Medulla oblongata (tissue), 1 donor: ENCODE measurements around the gene FAU.
"Not testable (repeated sequence)": the region's sequence is repeated elsewhere in the genome, so short reads cannot be mapped to it uniquely, and the experiment has no call there.

Experiments
- DNase-seq: peaks from one replicate; pipeline ENCODE4 v3.0.0-alpha.2; 2015; ENCODE audit errors: extremely low spot score

The FAU gene

DNA sequence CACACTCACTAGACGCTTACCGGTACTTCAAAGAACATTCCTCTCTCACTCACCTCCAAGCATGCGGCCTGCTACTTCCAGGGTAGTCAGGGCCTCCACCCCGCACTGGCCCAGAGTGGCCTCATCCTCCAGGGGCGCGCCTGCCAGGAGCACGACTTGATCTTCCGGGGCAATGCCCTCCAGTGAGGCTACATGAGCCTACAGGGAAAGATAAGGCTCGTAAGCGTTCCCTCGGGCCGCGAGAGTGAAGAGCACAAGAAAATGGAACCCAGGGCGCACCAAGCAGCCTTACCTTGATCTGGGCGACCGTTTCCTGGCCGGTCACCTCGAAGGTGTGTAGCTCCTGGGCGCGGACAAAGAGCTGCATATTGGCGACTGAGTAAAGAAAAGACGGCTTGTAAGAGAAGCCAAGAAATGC is 478 bp downstream of the FAU start:
- no peak for DNase-seq

DNA sequence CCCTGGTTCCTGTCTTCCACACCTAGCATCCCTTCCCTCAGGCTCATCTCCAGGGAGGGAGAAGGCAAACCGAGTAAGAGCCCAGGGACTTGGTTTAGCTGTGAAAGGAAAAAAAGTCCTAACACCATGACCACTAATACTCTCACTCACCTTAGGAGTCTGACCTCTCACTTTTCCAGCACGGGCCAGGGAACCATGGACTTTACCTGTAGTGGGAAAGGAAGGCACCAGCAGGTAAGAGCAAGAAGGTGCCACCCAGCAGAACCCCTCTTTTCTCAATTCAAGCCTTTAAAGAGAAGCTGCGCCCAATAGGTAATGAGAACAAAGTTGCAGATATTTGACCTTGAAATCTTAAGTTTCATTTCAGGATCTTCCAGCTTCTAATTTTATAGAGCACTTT is 1.1 kb downstream of the FAU start:
- no peak for DNase-seq

DNA sequence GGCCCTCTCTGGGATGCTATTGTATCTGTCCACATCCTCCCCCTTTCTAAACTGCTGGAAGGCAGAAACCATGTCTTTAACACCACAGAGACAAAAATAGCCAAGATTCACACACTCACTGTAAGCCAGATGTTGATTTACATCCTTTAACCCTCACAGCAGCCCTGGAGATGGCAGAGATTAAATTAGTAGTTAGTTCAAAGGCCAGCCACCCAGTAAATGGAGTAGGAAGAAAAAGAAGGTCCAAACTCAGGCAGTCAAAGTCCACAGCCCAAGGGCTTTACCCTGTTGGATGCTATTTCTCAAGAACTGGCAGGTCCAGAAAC is 2.3 kb downstream of the FAU start:
- DNase-seq = no peak

DNA sequence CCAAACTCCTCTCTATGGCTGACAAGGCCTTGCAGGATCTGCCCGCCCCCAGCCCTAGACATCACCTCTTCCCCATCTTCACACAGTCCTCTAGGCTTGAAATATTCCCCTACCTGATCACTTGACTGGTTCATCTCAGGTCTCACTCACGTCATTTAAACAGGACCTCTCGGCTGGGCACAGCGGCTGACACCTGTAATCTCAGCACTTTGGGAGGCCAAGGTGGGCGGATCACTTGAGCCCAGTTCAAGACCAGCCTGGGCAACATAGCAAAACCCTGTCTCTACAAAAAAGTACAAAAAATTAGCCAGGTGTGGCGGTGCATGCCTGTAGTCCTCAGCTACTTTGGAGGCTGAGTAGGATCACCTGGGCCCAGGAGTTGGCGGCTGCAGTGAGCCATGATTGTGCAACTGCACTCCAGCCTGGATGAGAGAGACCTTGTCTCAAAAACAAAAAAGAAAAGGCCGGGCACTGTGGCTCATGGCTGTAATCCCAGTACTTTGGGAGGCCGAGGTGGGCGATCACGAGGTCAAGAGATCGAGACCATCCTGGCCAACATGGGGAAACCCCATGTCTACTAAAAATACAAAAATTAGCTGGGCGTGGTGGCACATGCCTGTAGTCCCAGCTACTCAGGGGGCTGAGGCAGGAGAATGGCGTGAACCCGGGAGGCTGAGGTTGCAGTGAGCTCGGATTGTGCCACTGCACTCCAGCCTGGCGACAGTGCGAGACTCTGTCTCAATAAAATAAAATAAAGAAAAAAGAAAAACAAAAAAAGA is 2.9 kb downstream of the FAU start:
- not testable (repeated sequence) for DNase-seq

DNA sequence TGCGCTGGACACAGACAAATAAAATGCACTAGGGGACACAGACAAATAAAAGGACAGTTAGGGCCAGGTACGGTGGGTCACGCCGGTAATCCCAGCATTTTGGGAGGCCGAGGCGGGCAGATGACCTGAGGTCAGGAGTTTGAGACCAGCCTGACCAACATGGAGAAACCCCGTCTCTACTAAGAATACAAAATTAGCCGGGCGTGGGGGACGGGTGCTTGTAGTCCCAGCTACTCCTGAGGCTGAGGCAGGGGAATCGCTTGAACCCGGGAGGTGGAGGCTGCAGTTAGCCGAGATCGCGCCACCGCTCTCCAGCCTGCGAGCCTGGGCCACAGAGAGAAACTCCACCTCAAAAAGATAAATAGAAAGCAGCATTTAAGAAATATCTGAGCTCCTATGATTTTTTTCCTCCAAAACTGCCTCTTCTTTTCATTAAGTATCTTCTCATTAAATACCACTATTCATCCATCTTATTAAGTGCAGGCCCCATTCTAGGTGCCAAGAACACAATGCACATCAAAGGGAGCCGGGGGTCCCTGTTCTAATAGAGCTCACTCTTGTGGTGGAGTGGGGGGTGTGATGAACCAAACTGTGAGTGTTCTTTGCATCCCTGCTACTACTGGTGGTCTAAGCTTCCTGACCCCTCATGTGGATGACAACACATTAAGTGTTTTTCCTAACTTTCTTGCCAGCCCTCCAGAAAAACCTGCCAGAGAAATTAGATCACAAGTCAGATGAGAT is 3.7 kb downstream of the FAU start:
- no peak for DNase-seq

DNA sequence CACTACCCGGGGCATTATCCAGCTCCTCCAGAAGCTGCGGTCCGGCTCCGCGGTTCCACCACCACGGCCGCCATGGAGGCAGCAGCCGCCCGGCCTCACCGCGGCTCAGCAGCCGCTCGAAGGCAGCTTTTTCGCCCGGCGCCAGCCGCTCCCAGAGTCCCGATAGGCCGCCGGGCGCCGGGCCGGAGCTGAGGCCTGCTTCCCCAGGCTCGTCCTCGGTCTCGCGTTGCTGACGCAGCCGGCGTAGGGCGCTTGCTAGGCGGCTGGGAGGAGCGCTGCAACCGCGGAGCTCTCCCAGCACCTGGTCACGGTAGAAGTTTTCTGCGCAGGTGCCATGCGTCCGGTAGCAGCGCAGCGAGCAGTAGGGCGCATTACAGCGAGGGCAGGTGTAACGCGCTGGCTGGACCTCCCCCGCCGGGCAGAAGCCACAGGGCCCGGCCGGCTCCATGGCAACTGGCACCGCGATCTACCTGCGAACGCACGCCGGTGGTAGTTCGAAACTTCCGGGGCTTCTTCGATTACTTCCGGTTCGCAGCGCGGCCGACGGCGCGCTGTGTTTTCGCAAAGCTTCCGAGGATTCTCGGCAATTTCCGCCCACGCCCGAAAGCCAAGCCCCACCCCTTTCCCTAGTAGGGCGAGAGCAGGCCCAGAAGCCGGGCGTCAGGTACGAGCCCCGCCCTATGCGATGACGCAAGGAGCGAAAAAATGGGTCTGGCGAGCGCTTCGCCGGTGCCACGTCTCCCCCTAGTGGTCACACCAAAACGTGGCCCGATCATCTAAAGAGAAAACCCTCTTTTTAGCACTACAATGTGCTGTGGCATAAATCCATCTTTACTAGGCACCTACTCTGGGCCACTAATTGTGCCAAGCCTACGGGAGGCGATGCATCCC is 4.5 kb downstream of the FAU start, which contains the start of gene ZNHIT2:
Gene ZNHIT2 (minus strand): TSS at position 496 of the 891 bp plus-strand sequence. CDS start 48 bp downstream, at position 448.
- peak; percentile 99 for DNase-seq

DNA sequence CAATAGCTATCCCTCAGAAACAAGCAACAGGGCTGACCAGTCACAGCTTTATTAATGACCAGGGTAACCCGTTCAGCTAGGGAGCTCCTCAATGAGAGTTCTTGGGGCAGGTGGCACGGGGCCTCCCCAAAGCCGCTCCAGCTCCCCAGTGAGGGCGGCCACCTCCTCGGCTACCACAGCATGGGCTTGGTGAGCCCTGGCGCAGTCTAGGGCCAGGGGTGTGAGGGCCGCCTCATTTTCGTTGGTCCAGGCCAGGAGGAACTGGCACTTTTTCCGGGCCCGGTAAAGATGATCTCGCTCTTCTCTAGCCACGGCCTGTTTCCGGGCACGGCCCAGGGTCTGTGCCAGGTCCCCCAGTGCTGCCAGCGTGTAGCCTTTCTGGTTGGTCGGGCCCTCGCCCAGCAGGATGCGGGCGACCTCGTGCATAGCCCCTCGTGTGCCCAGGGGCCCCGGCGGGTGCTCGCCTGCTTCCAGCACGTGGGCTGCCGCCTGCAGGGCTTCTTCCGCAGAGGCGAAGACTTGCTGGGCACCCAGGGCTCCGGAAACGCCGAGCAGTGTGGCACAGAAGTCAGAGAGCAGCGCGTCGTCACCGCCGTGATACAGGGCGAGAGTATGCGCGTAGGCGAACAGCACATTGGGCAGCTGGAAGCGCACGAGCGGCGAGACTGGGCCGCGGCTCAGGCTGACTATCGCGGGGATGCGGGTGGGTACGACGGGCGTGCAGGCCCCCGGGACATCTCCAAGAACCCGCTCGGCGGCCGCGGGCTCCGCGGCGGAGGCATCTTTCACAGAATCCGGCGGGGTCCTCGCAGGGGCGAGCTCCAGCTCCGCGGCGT is 5.3 kb downstream of the FAU start:
- no peak for DNase-seq

DNA sequence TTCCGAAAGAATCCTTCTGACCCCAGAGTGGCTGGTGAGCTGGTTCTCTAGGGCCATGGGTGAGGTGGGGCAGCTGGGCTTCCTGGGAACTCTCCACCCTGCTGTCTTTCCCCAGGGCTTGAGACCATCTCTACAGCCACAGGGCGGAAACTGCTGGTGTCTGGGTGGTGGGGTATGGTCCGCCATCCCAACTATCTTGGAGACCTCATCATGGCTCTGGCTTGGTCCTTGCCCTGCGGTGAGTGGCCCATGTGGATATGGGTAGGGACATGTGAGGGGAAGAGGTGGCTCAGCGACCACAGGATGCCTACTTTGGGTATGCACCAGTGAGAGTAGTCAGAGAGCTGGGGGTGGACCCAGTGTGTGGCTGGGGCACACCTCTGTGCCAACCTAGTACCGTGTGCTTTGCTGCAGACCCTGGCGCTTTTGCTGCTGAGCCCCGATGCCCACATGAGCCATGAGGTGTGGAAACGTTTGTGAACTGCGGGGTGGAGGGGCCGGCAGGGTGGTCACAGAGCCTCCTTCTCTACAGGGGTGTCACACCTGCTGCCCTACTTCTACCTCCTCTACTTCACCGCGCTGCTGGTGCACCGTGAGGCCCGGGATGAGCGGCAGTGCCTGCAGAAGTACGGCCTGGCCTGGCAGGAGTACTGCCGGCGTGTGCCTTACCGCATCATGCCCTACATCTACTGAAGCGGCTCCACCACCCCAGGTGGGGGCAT is 6.4 kb downstream of the FAU start:
- no peak for DNase-seq

DNA sequence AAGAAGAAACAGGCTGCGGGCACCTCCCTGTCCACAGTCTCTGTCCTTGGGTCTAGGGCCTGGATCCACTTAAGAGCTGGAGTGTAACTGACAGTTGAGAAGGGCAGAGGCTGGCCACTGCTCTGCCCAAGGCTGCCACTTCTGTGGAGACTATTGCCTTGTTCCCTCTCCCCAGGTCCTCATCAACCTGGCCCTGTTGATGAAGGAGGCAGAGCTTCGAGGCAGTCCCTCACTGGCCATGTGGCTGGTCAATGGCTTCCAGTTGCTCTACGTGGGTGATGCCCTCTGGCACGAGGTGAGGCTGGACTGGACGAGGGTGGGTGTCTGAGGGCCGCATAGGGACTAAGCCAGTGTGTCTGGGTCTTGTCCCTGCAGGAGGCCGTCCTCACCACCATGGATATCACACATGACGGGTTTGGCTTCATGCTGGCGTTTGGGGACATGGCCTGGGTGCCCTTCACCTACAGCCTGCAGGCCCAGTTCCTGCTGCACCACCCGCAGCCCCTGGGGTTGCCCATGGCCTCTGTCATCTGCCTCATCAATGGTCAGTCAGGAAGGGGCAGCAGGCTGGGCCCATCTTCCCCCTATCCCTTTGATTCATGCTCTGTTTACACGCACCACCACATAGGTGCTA is 7.3 kb downstream of the FAU start:
- no peak for DNase-seq

DNA sequence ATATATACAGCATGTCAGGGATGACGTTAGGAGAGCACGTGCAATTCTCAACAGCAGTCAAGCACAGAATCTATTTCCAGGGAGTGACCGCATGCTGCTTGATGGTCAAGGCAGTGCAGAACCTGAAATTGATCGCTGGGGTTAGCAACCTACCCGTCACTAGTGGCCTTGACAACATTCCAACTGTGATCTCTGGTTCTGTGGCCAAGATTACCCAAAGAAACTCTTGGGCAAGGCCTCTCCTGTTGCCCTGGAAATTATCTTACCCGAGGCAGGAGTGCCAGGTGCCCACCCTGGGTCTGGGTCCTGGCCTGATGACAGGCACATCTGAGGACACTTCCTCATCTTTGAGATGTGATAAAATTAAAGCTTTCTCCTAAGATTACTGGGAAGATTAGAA is 8.1 kb downstream of the FAU start:
- no peak for DNase-seq

DNA sequence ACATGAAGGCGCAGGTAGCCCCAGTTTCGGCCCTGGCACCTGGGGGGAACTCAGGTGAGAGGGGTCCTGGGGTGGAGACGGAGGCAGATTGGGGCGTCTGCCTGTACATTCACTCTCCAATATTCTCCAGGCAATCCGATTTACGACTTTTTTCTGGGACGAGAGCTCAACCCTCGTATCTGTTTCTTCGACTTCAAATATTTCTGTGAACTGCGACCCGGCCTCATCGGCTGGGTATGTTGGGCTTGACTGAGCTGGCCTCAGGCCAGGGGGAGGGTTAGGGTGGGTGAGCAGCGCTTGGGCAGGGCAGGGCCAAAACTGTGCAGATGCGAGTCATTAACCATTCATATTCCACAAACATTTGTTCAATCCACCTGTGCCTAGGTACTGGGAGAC is 8.6 kb downstream of the FAU start:
- no peak for DNase-seq

DNA sequence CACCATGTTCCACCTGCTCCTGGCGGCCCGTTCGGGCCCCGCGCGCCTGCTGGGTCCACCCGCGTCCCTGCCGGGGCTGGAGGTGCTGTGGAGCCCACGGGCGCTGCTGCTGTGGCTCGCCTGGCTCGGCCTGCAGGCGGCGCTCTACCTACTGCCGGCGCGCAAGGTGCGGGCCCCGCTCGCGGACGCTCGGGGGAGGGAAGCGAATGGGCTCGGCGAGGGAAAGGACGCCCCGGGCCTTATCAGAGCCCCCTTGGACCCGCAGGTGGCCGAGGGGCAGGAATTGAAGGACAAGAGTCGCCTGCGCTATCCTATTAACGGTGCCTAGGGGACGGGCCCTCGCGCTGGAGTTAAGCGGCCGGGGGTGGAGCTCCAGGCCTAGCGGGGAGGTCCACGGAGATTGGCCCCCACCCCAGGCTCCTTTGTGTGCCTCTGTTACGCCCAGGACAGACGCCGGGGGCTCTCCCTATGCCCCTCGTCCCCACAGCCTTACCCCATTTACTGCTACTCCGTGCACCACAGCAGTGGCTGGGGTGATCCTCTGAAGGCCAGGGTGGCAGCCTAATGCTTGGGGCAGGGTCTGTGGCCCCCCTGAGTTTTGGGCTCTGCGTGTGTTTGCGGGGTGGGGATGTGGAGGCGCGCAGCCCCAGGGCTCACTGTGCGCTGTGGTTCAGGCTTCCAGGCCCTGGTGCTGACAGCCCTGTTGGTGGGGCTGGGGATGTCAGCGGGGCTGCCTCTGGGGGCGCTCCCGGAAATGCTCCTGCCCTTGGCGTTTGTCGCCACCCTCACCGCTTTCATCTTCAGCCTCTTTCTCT is 9.2 kb downstream of the FAU start:
- peak; percentile 62 for DNase-seq

DNA sequence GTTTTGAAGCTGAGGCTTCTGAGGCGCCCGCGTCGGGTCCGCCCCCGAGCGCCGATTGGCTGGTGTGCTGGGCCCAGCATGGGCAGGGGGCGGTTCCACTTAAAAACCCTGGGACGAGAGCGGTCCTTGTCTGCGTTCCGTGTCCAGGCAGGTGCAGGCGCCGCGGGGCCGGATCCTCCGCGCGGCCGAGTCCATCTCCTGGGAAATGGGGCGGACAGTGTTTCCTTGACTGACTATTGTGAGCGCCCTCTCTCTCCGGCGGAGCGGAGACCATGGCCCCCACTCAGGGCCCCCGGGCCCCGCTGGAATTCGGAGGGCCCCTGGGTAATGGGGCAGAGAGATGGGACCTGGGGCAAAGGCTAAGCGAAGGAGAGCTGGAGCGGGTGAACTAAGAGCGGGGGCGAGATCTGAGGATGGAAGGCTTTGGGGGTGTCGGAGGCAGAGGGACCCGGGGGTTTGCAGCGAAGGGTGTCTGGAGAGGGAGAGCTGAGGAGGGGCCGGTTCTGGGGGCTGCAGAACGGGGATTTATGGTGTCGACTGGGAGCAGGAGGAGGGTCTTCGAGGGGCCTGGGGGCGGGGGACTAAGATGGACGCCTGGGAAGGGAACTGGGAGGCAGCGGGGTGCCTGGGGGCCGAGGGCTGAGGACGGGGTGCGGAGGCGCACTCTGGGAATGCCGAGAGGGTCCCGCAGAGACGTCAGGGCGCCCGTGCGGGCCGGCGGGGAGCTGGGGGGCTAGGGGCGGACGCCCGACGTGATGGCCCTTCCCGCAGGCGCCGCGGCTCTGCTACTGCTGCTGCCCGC is 10.0 kb downstream of the FAU start, which contains the start of gene TM7SF2:
Gene TM7SF2 (plus strand): TSS at position 129 of the 802 bp plus-strand sequence. CDS start 144 bp downstream, at position 273.
- DNase-seq = peak; percentile 98

DNA sequence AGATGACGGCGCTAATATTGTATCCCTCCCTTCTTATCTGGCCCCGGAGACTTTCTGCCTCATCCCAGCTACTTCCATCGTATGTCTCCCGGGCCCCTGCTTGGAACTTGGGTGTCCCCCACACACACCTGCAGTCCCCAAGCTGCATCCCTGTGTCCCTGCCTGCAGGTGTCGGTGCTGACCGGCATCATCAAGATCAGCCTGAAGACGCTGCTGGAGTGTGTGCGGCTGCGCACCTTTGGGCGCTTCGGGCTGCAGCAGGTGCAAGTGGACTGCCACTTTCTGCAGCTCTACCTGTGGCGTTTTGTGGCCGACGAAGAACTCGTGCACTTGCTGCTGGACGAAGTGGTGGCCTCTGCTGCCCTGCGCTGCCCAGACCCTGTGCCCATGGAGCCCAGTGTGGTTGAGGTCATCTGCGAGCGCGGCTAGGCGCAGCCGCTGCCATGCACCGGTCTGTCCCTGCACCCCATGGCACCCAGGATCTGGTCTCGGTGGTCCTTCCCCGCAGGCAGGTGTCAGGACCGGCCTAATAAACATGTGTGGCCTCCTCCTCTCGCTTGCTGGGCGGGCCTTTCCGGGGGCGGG is 10.7 kb downstream of the FAU start:
- no peak for DNase-seq

DNA sequence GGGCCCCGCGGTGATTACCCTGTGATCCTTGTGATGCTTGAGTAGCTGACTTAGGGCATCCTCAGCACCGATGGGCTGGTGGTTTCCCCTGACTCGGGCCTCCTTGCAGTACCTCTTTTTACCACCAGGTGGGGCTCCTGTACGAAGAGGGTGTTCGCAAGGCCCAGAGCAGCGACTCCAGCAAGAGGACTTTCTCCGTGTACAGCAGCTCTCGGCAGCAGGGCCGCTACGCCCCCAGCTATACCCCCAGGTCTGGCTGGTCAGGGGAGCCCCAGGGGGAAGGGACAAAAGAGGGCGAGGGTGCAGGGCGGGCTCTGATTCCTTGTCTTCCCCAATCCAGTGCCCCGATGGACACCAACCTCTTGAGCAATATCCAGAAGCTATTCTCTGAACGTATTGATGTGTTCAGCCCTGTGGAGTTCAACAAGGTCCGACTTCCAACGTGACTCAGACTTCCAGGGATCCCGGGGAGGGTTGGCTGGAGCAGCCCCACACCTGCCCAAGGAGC is 11.5 kb downstream of the FAU start:
- peak; percentile 91 for DNase-seq

DNA sequence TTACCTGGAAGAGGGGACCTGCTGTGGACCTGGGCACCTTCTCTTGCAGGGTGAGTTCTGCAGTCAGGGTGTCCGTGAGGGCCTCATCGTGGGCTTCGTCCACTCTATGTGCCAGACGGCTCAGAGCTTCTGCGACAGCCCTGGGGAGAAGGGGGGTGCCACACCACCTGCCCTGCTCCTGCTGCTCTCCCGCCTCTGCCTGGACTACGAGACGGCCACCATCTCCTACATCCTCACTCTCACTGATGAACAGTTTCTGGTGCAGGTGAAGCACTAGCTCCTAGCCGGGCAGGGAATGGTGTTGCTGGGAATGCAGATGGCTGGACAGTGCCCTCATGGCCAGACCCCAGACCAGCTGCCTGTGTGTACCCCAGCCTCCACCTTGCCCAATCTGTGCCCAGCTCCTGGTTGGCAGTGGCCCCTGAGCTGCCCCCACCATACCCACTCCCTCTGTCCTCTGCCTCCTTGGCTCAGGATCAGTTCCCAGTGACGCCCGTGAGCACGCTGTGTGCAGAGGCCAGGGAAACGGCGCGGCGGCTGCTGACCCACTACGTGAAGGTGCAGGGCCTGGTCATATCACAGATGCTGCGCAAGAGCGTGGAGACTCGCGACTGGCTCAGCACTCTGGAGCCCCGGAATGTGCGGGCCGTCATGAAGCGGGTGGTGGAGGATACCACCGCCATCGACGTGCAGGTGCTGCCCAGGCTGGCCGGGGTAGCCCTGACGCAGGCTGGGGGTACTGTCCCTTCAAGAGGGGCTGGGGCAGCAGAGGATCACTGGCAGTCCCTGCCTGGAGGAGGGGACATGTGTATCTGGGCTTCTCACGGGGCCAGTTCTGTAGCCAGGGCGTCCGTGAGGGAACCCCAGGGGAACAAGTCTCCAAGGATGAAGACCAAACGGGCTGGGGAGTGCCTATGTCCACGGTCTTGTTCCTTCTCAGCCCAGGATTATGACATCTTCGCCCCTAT is 12.4 kb downstream of the FAU start:
- DNase-seq = no peak
